ENCODE data around the gene DNAH14.
"Not testable (repeated sequence)": the region's sequence is repeated elsewhere in the genome, so short reads cannot be mapped to it uniquely, and the experiment has no call there.

Gene DNAH14

GRCh38 chr1:225350872-225351271 is 421.4 kb downstream of the DNAH14 start:
- DNase-seq: no peak

GRCh38 chr1:225354906-225355305 is 425.4 kb downstream of the DNAH14 start:
- DNase-seq: no peak

- no peak for DNase-seq
Measured at GRCh38 chr1:225355863-225356262, 426.4 kb downstream of the DNAH14 start.

GRCh38 chr1:225360119-225360518 is 430.6 kb downstream of the DNAH14 start:
- DNase-seq: no peak

GRCh38 chr1:225361176-225361575 is 431.7 kb downstream of the DNAH14 start:
- no peak for DNase-seq

- no peak for DNase-seq
Measured at GRCh38 chr1:225362805-225363204, 433.3 kb downstream of the DNAH14 start.

GRCh38 chr1:225364439-225364838 is 435.0 kb downstream of the DNAH14 start:
- no peak for DNase-seq

GRCh38 chr1:225366018-225366417 is 436.5 kb downstream of the DNAH14 start:
- DNase-seq: no peak

- no peak for DNase-seq
Measured at GRCh38 chr1:225366552-225366951, 437.1 kb downstream of the DNAH14 start.

GRCh38 chr1:225368036-225368552 is 438.6 kb downstream of the DNAH14 start:
- DNase-seq: no peak

GRCh38 chr1:225371366-225372010 is 442.0 kb downstream of the DNAH14 start:
- DNase-seq: no peak

GRCh38 chr1:225373155-225373554 is 443.7 kb downstream of the DNAH14 start:
- DNase-seq: no peak

- no peak for DNase-seq
Measured at GRCh38 chr1:225374996-225375395, 445.5 kb downstream of the DNAH14 start.

GRCh38 chr1:225378880-225379279 is 449.4 kb downstream of the DNAH14 start:
- DNase-seq: peak; percentile 93

- no peak for DNase-seq
Measured at GRCh38 chr1:225380691-225381090, 451.2 kb downstream of the DNAH14 start.

GRCh38 chr1:225386860-225387259 is 457.4 kb downstream of the DNAH14 start:
- not testable (repeated sequence) for DNase-seq

GRCh38 chr1:225388372-225388771 is 458.9 kb downstream of the DNAH14 start:
- DNase-seq: peak; percentile 41

- DNase-seq: no peak
Measured at GRCh38 chr1:225389843-225390242, 460.4 kb downstream of the DNAH14 start.

GRCh38 chr1:225396357-225396756 is 466.9 kb downstream of the DNAH14 start:
- DNase-seq: no peak

- DNase-seq: no peak
Measured at GRCh38 chr1:225400968-225401367, 471.5 kb downstream of the DNAH14 start.

GRCh38 chr1:225406976-225407725 is 477.7 kb downstream of the DNAH14 start:
- no peak for DNase-seq

- DNase-seq: no peak
Measured at GRCh38 chr1:225407755-225408154, 478.3 kb downstream of the DNAH14 start.

- no peak for DNase-seq
Measured at GRCh38 chr1:225408249-225408648, 478.8 kb downstream of the DNAH14 start.

GRCh38 chr1:225409051-225409450 is 479.6 kb downstream of the DNAH14 start:
- DNase-seq: no peak

Measured in fibroblast of skin of abdomen (primary cell).